ENCODE data around the gene CFAP141.

The CFAP141 gene

DNA sequence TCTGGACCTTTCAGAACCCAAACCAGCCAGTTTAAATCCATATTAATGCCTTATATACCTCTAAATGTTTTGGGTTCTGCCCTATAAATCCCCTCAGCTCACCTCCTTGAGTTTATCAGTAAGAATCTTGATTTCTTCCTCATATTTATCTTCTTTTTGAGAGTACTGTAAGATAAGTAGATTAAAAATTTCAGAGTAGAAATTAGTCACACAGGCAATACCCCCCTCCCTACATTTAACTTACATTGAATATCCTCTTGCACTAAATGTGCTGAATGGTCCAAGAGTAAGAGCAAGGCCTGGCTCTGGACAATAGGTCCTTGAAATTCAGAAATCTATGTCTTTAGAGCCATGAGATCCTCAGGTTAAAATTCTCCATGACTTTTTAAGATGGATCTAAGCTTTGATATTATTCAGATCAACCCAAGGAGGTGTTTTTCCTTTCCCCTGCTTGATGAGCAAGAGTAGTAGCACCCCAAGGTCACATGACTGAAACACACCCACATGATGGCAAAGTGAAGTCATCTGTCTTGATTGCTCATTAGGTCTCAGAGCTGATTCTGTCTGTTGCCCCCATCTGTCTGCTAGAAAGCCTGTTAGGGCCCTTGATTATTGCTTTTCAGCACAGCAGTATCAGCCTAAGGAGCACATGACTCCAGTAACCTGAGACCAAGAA, 35.4 kb downstream of the CFAP141 start:
- no peak for DNase-seq

DNA sequence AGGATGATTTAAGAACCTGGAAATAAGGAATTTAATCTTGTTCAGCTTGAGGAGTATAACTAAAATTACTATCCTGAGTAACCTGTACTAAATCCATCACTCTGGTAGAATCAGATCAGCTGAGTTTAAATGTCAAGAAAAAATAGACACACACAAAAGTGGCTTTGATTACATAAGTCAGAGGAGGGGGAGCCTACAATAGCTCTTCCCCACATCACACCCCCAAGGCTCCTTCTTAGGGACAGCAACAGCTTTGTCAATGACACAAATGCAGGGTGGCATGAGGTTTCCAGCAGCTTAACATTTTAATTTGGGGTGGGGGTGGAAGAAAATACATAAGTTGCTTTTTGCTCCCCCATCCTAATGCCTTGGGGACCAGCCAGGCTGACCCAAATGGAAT, 38.7 kb downstream of the CFAP141 start:
- DNase-seq: no peak

DNA sequence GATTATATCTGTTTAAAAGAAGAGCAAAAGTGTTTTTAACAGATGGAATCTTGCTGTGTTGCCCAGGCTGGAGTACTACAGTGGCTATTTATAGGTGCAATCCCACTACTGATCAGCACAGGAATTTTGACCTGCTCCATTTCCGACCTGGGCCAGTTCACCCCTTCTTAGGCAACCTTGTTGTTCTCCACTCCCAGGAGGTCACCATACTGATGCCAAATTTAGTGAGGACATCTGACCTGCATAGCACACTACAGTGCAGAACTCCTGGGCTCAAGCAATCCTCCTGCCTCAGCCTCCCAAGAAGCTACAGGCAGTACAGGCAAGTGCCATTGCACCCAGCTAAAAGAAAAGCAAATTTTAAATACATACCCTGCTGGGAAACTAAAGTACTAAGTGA, 39.9 kb downstream of the CFAP141 start:
- no peak for DNase-seq

DNA sequence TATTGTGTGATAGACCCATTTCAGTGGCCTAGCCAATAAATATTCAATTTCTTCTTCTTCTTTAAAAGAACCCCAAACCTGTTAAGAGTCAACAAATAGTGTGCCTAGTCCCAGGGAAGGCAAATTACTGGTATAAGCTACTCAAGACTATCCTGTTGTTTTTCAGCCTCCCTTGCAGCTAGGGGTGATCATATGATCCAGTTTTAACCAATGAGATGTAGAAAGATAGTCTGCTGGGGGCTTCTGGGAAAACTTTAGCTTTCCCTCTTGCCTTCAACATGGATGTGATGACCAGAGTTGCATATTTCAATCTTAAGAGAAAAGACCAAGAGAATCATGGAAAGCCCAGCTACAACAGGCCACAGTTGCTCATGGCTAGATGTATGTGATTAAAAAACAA, 46.6 kb downstream of the CFAP141 start:
- DNase-seq: no peak

DNA sequence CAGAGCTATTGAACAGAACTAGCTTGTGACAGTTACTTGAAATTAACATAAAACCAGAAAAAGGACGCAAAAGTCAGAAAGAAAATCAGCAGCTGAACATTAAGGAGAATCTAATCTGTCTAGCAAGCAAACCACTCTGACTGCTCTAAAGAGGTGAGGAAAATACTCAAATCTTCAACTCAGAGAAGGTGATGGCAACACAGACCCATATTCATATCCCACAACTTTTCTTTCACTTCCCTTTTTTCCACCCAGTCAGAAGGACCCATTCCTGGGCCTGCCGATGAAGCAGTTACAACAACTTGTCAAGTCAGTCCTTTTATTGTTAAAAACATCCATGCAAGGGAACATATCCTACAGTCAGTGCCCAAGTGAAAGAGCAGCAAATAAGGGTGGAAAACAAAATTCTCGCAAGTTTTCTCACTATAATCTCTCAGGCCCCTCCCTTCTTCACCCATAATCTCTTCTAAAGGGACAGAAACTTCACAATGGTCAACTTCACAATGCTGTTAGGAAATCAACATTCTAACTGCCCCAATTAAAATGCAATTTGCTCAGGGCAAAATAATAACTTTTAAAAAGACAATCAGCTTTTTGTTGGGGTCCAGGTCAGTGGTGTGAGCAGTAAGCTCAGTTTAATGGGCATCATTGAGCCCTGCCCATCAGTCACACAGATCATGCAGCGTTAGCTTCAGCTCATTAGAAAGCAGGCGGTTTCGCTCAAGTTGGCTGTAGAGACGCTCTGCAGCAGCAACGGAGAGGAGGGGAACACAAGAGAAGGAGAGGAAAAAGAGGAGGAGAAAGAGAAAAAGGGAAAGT, 47.6 kb downstream of the CFAP141 start:
- DNase-seq: no peak

DNA sequence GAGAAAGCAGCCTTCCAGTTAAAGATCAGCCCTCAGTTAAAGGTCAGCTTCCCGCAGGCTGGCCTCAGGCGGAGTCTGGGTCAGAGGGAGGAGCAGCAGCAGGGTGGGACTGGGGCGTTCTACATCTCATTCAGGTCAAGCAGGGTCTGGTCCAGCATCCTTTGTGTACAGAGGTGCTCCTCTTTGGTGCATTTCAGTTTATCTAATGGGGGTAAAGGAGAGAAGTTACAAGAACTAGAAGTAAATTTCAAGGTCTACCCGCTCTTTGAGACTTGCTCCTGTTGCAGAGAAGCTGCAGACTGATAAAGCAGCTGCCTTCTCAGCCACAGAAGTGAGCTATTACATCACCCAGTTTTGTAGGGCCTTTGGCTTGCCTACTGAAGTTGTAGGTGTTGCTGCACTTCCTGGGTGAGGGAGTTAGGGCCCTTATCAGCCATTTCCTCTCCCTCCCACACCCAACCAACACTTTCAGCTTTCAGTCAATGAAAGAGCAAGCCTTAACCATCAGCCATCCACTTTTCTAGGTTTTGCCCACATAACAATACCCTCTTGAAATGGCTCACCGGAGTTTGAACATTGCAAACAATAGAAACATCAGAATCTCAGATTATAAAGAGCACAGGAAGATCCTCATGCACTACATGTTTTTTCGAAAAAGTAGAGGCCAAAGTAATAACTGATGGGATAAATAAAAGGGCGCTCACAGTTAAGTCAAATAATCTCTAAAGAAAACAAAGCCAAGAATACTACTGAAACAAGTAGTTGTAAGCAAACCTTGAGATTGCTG, 48.4 kb downstream of the CFAP141 start:
- peak; percentile 15 for DNase-seq

DNA sequence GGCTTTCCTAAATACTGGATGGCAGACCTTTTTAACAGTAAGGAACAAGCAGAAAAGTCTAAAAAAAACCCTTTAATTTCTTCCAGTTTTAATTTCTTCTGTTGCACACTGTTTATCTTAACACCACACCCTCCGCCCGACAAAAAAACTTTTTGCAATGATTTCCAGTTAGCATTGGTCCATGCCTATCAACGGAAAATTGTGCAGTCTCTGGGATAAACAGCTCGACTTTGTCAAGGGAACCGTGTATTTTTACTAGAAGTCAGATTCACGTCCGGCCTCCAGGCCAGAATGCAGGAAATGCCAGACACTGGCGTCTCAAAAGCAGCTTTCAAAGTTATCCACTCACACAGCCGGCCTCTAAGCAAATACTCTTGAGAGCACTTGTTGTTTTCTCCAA, 50.9 kb downstream of the CFAP141 start:
- DNase-seq: peak; percentile 29

DNA sequence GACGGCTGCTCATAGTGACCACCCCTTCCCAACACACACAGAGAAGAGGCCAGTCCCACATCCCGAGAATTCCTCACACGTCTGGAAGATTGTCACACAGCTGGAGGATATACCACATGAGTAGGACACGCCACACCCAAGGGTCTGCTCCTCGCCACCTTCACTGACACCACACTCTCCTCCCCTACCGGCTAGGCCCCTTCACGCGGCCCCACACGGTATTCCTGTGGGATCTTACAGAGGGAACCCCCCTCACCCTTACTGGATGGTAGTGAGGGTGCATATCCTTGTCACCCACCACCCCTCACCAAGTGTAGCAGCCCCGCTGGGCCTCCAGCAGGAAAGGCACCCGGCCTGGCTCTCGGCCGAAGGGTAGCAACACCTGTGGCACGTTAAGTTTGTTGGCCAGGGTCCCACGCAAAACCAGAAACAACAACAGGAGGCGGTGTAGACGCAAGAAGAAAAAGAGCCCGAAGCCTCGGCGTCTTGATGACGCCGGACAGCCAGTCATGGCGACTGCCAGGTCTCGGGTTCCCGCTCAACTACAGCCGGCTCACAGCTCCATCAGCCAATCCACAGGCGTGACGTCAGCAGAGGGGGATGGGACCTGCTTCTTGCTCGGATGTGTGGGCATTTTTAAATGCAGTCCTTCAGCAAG, 51.5 kb downstream of the CFAP141 start, which contains the start of gene NUP210L:
NUP210L (minus strand) TSS at position 540 of the 658 bp plus-strand sequence.
- no peak for DNase-seq

DNA sequence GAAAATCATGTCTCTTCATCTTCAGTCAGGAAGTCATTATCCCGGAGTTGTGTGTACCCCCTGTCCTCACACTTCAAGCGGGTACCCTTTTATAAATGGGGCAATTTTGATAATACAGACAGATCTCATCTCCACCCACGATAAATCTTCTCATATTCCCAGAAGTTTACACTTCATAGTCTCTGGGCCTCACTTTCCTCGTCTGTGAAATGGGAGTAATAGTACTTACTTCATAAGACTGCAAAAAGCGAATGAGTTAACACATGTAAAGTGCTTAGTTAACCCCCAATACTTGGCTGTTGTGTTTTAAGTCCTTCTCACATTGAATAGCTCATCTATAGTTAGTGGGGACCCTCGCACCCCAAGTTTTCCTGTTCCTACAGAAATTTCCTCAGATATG, 52.1 kb downstream of the CFAP141 start:
- DNase-seq: no peak

DNA sequence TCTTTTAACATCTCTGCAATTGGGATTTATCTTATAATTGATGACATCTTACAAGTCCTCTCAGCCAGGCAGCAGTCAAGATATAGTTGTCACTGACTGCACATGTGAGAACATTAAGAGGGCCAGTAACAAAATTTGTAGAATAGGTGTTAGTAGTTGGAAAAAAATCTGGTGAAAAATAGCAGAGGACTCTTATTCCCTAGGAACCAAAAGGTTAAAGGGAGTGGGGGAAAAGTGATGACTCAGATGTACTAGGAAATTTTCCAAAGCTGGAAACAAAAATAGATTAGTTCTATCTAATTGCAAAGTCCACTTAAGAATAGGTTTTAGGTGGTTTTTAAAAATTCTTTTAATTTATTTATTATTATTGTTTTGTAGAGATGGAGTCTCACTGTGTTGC, 54.8 kb downstream of the CFAP141 start:
- no peak for DNase-seq
